NCI-H524 (cell line): ENCODE data around the gene IL36RN.
"Not testable (repeated sequence)": the region's sequence is repeated elsewhere in the genome, so short reads cannot be mapped to it uniquely, and the experiment has no call there.

Experiments
- DNase-seq, 2 experiments: peaks; one replicate each; lab custom pipeline; 2025; lab: John Stamatoyannopoulos, UW

IL36RN gene

GRCh38 chr2:113075030-113075429, 16.0 kb downstream of the IL36RN start:
- DNase-seq, result no peak

- no peak for DNase-seq
Observed at GRCh38 chr2:113075600-113075999, 16.6 kb downstream of the IL36RN start.

- no peak for DNase-seq
Observed at GRCh38 chr2:113076954-113077669, 18.1 kb downstream of the IL36RN start.

GRCh38 chr2:113077921-113078320, 18.9 kb downstream of the IL36RN start:
- DNase-seq, result no peak

- DNase-seq, result no peak
Observed at GRCh38 chr2:113078350-113078839, 19.4 kb downstream of the IL36RN start.

- no peak for DNase-seq
Observed at GRCh38 chr2:113079131-113079530, 20.1 kb downstream of the IL36RN start.

GRCh38 chr2:113080134-113080533, 21.1 kb downstream of the IL36RN start:
- peak in 1 of 2 experiments; percentile 37 for DNase-seq

- no peak for DNase-seq
Observed at GRCh38 chr2:113081488-113082210, 22.7 kb downstream of the IL36RN start.

GRCh38 chr2:113083296-113083695, 24.3 kb downstream of the IL36RN start:
- DNase-seq, result no peak

- DNase-seq, result no peak
Observed at GRCh38 chr2:113084249-113085000, 25.4 kb downstream of the IL36RN start.

- DNase-seq, result no peak
Observed at GRCh38 chr2:113085542-113085941, 26.5 kb downstream of the IL36RN start.

GRCh38 chr2:113088213-113088992, 29.4 kb downstream of the IL36RN start:
- no peak for DNase-seq

GRCh38 chr2:113089916-113090315, 30.9 kb downstream of the IL36RN start:
- no peak for DNase-seq

GRCh38 chr2:113091231-113091896, 32.4 kb downstream of the IL36RN start:
- no peak for DNase-seq

GRCh38 chr2:113092864-113093612, 34.0 kb downstream of the IL36RN start:
- DNase-seq, result no peak

- no peak for DNase-seq
Observed at GRCh38 chr2:113093613-113093977, 34.6 kb downstream of the IL36RN start.

- DNase-seq, result not testable (repeated sequence)
Observed at GRCh38 chr2:113096306-113096705, 37.3 kb downstream of the IL36RN start.

GRCh38 chr2:113096842-113097618, 38.0 kb downstream of the IL36RN start:
- DNase-seq, result not testable (repeated sequence)

GRCh38 chr2:113098041-113098440, 39.0 kb downstream of the IL36RN start:
- DNase-seq, result no peak

- DNase-seq, result no peak
Observed at GRCh38 chr2:113098532-113098931, 39.5 kb downstream of the IL36RN start.
